Mucosa of stomach (tissue), 1 donor: ENCODE measurements around the gene SLC17A4.

Source experiments
- H3K27me3 ChIP-seq: one replicate; pipeline ENCODE4 v1.7.0; 2013; ENCODE audit warnings: mild to moderate bottlenecking, low read length; ENCODE audit not compliant: control insufficient read depth, insufficient read depth
- H3K36me3 ChIP-seq: one replicate; pipeline ENCODE4 v1.7.0; 2013; ENCODE audit warnings: low read length; ENCODE audit not compliant: control insufficient read depth, insufficient read depth
- H3K4me1 ChIP-seq: one replicate; pipeline ENCODE4 v1.7.0; 2013; ENCODE audit warnings: mild to moderate bottlenecking, low read length; ENCODE audit not compliant: control insufficient read depth, insufficient read depth
- H3K4me3 ChIP-seq: one replicate; pipeline ENCODE4 v1.7.0; 2013; ENCODE audit warnings: low read length
- H3K9ac ChIP-seq: one replicate; pipeline ENCODE4 v1.7.0; 2013; ENCODE audit warnings: mild to moderate bottlenecking, low read length, moderate library complexity
- H3K9me3 ChIP-seq: one replicate; pipeline ENCODE4 v1.7.0; 2013; ENCODE audit warnings: mild to moderate bottlenecking, low read length, moderate library complexity; ENCODE audit not compliant: control insufficient read depth
- donor health status: Pancreatic carcinoma.

The SLC17A4 gene

GRCh38 chr6:25788305-25788922 lies 33.9 kb downstream of the SLC17A4 start:
- Histone ChIP-seq H3K36me3 (no peaks in the 10 kb centered on the region), H3K9ac (no peak overlapping the region), H3K27me3 (no peaks in the 10 kb centered on the region), H3K4me1 (no peaks in the 10 kb centered on the region), H3K9me3 (no peaks in the 10 kb centered on the region), H3K4me3 (no peak overlapping the region)

GRCh38 chr6:25789475-25789874 lies 34.9 kb downstream of the SLC17A4 start:
- Histone ChIP-seq H3K27me3 (no peaks in the 10 kb centered on the region), H3K4me3 (no peak overlapping the region), H3K9ac (no peak overlapping the region), H3K4me1 (no peaks in the 10 kb centered on the region), H3K36me3 (no peaks in the 10 kb centered on the region), H3K9me3 (no peaks in the 10 kb centered on the region)

GRCh38 chr6:25792016-25792415 lies 37.5 kb downstream of the SLC17A4 start:
- Histone ChIP-seq H3K4me3 (no peak overlapping the region), H3K4me1 (no peaks in the 10 kb centered on the region), H3K9ac (no peak overlapping the region), H3K9me3 (no peaks in the 10 kb centered on the region), H3K36me3 (no peaks in the 10 kb centered on the region), H3K27me3 (no peaks in the 10 kb centered on the region)

- Histone ChIP-seq H3K9me3 (no peaks in the 10 kb centered on the region), H3K4me1 (no peaks in the 10 kb centered on the region), H3K27me3 (peaks cover 7% of the 10 kb centered on the region), H3K4me3 (no peak overlapping the region), H3K9ac (no peak overlapping the region), H3K36me3 (no peaks in the 10 kb centered on the region)
Observed at GRCh38 chr6:25793970-25794369, 39.4 kb downstream of the SLC17A4 start.

- Histone ChIP-seq H3K9me3 (no peaks in the 10 kb centered on the region), H3K9ac (no peak overlapping the region)
Observed at GRCh38 chr6:25794784-25795183, 40.2 kb downstream of the SLC17A4 start.

GRCh38 chr6:25801436-25801835 lies 46.9 kb downstream of the SLC17A4 start:
- Histone ChIP-seq H3K4me1 (no peaks in the 10 kb centered on the region), H3K36me3 (no peaks in the 10 kb centered on the region), H3K9me3 (no peaks in the 10 kb centered on the region), H3K27me3 (peaks cover 7% of the 10 kb centered on the region), H3K9ac (no peak overlapping the region), H3K4me3 (no peak overlapping the region)

More at GRCh38 chr6:25794784-25795183, 40.2 kb downstream of the SLC17A4 start:
- H3K36me3 ChIP-seq = no peaks in the 10 kb centered on the region
- no peak overlapping the region for H3K4me3 ChIP-seq
- H3K27me3 ChIP-seq = peaks cover 7% of the 10 kb centered on the region
- H3K4me1 ChIP-seq = no peaks in the 10 kb centered on the region

- Histone ChIP-seq H3K4me1 (no peaks in the 10 kb centered on the region), H3K9ac (no peak overlapping the region), H3K9me3 (no peaks in the 10 kb centered on the region), H3K36me3 (no peaks in the 10 kb centered on the region), H3K27me3 (no peaks in the 10 kb centered on the region), H3K4me3 (no peak overlapping the region)
Observed at GRCh38 chr6:25804804-25805203, 50.3 kb downstream of the SLC17A4 start.

GRCh38 chr6:25815194-25815593 lies 60.7 kb downstream of the SLC17A4 start:
- Histone ChIP-seq H3K27me3 (no peaks in the 10 kb centered on the region), H3K9me3 (no peaks in the 10 kb centered on the region), H3K4me3 (no peak overlapping the region), H3K36me3 (no peaks in the 10 kb centered on the region), H3K9ac (no peak overlapping the region), H3K4me1 (no peaks in the 10 kb centered on the region)

GRCh38 chr6:25816252-25816651 lies 61.7 kb downstream of the SLC17A4 start:
- Histone ChIP-seq H3K9me3 (no peaks in the 10 kb centered on the region), H3K4me1 (no peaks in the 10 kb centered on the region), H3K9ac (no peak overlapping the region)

GRCh38 chr6:25821341-25821740 lies 66.8 kb downstream of the SLC17A4 start:
- no peak overlapping the region for H3K9ac ChIP-seq
- no peaks in the 10 kb centered on the region for H3K9me3 ChIP-seq
- no peak overlapping the region for H3K4me3 ChIP-seq
- H3K36me3 ChIP-seq = no peaks in the 10 kb centered on the region
- H3K27me3 ChIP-seq = no peaks in the 10 kb centered on the region
- H3K4me1 ChIP-seq = no peaks in the 10 kb centered on the region

More at GRCh38 chr6:25816252-25816651, 61.7 kb downstream of the SLC17A4 start:
- H3K36me3 ChIP-seq = no peaks in the 10 kb centered on the region
- no peaks in the 10 kb centered on the region for H3K27me3 ChIP-seq
- H3K4me3 ChIP-seq = no peak overlapping the region

GRCh38 chr6:25829375-25829774 lies 74.8 kb downstream of the SLC17A4 start:
- Histone ChIP-seq H3K9me3 (no peaks in the 10 kb centered on the region), H3K27me3 (no peaks in the 10 kb centered on the region), H3K36me3 (no peaks in the 10 kb centered on the region), H3K4me3 (no peak overlapping the region), H3K9ac (no peak overlapping the region), H3K4me1 (no peaks in the 10 kb centered on the region)

GRCh38 chr6:25830458-25830857 lies 75.9 kb downstream of the SLC17A4 start:
- no peaks in the 10 kb centered on the region for H3K36me3 ChIP-seq
- H3K9ac ChIP-seq = no peak overlapping the region
- H3K9me3 ChIP-seq = no peaks in the 10 kb centered on the region
- H3K4me1 ChIP-seq = no peaks in the 10 kb centered on the region
- no peak overlapping the region for H3K4me3 ChIP-seq
- no peaks in the 10 kb centered on the region for H3K27me3 ChIP-seq
